ENCODE results near the gene ARL4A.

ARL4A gene

DNA sequence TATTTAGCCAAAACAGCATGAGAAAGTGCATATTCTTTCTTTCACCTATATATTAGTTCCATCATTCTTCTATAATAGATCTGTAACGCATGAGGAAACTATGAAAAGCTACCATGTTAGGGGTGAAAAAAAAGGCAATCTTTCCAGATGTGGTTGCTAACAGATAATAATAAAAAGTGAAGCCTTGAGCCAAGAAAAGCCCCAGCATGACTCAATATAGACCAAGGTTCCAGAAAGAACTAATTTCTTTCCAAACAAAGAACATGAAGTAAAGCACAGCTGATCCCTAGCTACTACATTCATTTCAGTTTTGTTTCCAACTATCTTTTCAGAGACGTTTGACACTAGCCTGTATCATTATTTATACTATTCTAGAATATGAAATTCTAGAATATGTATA lies 16.4 kb downstream of the ARL4A start:
- no peak for DNase-seq

DNA sequence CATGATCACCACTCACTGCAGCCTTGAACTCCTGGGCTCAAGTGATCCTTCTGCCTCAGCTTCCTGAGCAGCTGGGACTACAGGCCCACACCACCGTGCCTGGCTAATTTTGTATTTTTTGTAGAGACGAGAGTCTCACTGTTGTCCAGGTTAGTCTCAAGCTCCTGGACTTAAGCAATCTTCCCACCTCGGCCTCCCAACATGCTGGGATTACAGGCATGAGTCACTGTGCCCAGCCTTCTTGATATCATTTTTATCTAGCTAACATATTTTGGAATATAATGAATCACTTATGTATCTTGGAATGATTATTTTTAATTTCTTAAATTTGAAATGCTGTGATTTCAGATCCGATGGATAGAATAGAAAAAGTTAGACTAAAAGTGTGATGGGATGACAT lies 18.4 kb downstream of the ARL4A start:
- no peak for DNase-seq

DNA sequence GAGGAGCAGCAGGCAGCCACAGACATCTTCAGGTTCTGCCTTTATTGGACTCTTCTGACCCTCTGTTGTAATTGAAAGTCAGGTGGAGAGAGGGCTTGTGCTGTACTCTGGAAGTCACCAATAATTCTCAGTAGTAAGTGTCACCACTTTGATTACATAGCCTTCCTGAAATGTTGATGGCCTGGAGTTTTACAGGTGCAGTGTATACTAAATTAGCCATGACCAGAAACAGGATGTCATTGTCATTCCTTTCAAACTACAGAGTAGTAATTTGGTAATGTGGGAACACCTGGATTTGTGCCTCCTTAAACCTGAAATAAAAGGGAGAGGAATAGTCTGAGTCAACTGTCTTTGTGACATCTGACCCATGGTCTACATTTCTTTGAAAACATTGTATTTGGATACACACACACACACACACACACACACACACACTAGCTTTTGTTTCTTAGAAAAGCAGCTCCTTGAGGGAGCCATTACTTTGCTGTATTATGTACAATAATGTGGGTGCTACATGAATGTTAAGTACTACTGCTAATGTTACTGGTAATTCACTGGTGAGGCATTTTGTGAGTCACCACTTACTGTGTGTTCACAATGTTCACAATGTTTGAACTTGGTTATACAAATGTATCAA lies 19.6 kb downstream of the ARL4A start:
- no peak for DNase-seq

DNA sequence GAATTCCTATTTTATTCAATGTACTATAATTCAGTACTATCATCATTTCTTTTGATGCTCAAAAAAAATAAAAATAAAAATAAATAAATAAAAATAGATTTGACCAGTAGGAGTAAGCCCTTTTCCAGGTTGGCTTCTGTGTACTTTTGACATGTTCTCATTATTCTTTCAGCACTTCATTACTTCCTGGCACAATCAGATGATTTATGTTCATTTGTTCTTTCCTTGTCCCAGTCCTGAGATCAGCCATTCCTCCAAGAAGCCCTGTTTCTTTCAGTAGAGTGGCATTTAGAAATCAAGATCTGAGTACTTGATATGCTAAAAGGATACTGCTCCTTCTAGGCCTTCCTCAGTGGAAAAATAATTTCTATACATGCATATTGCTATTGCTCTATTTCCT lies 20.9 kb downstream of the ARL4A start:
- DNase-seq: no peak

DNA sequence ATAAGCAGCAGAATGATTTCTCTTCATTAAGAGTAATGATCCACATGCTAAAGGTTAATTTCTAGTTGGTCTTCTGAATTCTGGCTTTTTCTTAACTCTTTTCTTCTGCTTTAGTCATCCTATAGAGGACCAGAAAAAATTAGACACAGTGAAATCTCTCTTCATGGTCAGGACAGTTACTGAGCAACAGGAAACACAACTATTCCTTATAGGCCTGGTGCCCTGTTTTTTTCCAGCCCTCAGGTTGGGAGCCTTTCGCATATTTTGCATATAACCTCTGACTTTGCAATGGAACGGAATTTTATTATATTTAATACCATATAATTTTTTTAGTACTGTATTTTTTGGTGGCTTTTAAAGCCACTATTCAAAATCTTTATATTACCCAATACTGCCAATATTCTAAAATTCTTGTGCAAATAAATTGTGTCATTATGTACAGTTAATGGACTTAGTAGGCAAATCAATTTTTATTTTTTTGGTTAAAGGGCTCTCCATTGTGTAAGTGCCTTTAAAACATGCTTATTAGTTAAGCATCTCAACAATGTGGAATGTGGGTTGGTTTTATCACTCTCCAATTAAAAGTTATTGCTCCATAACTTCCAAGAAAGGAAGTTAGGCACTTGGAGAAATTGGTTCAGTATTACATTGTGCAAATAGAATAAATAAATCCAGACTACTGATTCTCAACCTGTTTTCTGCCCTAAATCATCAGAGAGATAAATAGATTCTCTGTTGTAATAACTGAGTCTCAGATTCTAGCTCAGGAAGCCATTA lies 22.5 kb downstream of the ARL4A start:
- no peak for DNase-seq

DNA sequence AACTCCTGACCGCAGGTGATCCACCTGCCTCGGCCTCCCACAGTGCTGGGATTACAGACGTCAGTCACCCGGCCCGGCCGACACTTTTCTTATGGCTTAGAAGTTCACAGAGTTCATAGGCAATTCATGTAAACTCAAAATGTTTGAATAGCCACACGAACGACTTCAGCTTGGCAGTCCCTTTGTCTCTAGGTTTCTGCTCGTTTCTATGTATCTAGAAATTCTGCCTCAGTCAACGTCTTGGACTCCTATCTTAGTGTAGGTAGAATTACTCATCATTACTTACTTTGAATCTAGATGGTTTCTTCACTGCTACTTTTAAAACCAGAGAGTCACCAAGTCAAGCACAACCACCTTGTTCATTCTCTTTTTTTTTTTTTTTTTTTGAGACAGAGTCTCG lies 23.7 kb downstream of the ARL4A start:
- DNase-seq: no peak

DNA sequence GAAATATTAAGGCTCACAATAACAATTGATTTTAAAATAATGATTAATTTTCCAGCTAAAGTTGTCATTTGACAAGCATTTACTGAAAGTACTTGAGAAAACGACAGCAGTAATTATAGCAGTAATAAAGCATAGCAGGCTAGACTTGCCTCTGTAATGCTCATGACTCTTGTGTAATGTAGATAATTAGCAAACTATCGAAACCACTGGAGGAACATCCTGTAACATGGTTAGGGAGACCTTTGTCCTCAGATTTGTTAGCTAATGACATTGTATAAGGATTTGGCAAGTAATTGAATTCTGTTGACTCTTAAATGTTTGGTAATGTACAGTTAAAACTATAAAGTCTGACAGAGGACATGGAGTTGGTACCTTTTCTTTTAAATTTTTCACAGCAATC lies 24.8 kb downstream of the ARL4A start:
- DNase-seq: no peak

DNA sequence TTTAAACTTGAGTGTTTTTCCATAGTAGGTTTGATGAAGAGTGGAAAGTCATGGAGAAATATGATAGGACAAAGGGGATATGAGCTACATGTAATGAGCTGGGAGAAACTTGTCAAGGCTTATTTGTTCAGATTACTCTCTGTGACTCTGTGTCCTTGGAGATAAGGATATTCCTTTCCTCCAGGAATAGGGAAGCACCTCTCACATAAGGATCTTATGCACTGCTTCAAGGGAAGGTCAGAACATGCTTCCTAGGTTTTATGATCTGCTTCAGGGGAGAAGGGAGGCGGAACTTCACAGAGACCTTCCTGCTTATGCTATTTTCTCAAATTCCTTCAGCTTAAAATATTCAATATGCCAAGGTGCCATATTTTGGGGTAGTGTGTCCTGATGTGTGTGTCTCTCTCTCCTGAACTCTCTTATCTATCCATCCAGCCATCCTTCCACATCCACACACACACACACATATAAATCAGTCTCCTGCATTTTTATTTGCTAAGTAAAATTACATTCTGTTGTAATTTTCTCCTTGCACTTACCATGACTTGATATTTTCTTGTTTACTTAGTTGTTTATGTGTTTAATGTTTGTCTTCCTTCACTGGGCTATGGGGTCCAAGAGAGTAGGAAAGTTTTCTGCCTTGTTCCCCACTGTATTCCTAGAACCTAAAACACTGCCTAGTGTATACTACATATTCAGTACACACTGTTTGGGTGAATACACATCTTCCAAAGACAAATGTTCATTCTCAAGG lies 26.4 kb downstream of the ARL4A start:
- no peak for DNase-seq

DNA sequence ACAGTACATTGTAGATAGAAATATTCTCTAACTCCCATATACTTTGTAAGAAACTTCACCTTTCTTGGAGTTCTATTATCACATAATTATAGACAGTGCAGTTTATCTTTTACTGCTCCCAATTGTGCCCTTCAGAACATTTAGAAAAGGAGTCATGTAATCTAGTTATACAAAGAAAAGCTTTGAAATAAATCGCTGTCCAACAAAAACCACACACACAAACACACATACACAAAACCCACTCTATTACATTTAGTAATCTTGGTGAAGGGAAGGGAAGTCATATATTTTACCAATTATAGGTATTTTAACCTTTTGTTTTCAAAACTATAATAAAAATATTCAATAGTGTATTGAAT lies 26.9 kb downstream of the ARL4A start:
- no peak for DNase-seq

DNA sequence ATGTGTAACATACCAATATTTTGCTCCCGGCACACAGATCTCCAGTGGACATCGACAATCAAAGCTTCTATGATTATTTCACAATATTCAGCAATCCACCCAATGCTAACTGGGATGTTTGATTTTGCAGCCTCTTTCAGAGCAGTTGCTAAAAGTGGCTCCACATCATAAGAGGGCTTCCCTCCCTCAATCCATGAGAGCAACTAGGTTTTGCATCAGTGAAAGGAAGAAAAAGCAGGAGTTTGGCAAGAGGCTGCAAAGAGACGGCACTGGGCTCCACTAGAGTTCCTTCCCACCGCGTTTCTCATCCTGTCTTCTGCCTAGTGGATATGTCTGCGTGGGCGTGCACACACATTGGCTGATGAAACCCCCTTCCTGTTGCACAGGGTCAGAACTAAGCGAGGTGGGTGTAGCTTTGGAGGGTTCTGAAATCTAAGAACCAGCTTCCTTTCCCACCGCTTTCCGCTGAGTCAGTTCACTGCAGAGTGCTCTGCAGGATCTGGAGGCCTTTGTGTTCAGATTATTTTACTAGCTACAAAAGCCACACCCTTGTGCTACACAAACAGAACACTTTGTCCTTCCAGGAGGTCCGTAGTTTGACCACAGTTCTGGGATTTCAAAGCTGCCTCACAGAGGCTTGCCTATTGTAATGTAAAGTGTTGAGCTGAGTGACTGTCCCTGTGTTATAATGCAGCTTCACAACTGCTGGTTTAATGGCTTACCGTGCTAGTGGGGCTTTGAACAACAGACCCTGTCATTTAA lies 28.1 kb downstream of the ARL4A start:
- no peak for DNase-seq

DNA sequence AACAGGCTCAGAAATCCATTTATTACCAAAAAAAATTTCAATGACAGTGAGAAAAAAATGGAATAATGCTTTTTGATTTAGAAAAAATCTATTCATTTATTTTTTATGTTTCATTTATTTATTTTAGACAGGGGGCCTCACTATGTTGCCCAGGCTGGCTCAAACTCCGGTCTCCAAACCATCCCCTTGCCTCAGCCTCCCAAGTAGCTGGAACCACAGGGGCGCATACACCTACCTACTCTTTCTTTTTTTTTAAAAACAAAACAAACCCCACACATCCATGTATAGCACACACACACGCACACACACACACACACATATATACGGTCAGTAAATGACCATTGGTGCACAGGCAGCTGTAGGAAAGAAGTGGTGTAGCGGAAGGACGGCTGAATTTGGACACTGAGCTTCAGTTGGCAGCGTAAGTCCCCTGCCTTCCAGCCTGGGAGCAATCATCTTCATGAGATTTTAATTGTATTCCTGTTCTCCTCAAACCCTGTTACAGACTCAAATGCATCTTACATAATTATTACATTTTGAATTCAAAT lies 28.8 kb downstream of the ARL4A start:
- no peak for DNase-seq

DNA sequence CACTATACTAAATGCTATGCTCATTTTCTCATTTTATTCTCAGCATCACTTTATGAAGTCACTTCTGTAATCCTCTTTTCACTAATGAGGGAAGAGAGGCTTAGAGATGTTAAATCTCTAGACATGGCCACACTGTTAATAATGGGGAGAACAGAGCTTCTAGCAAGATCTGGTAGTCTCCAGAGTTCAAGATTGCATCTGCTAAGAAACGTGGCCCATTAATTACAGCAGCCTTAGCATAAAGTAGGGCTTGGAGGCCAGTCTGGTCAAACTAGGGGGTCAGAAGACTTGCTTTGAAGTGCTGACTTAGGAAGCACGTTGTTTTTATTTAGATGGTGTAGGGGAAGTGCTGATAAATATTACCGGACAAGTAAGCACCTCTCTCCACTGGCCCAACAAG lies 29.3 kb downstream of the ARL4A start:
- no peak for DNase-seq

DNA sequence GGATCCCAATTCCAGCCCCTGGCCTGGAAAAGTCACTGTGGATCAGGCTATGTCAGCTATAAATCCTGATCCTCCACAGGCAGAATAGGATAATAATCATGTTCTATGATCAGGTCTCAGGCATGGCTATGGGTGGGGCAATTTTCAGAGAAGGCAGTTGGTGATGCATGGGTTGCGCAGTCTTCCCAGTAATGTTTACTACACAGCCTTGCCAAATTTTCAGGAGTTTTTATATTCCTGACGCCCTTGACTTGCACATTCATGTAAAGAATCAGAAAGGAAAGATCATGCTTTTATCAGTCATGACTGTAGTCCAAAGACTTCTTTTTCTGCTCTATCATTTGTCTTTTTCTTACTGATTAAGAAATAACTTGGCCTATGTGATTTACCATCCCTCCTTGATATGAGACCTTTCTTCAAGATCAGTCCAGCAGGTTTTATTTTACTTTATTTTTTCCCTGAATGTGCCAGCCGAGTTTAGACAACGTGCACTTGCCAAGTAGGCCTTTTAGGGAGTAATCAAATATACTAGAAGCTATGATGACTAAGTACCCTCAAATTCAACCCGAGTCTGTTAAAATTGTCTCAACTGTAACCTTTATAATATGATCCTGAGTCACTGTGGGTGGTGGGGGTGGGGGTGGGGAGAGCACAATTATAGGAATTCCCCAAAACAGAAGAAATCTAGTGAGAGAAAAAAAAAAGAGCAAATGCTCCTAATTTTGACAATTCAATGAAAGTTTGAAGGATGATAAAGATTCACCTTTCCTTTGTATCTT lies 31.9 kb downstream of the ARL4A start:
- DNase-seq: no peak

DNA sequence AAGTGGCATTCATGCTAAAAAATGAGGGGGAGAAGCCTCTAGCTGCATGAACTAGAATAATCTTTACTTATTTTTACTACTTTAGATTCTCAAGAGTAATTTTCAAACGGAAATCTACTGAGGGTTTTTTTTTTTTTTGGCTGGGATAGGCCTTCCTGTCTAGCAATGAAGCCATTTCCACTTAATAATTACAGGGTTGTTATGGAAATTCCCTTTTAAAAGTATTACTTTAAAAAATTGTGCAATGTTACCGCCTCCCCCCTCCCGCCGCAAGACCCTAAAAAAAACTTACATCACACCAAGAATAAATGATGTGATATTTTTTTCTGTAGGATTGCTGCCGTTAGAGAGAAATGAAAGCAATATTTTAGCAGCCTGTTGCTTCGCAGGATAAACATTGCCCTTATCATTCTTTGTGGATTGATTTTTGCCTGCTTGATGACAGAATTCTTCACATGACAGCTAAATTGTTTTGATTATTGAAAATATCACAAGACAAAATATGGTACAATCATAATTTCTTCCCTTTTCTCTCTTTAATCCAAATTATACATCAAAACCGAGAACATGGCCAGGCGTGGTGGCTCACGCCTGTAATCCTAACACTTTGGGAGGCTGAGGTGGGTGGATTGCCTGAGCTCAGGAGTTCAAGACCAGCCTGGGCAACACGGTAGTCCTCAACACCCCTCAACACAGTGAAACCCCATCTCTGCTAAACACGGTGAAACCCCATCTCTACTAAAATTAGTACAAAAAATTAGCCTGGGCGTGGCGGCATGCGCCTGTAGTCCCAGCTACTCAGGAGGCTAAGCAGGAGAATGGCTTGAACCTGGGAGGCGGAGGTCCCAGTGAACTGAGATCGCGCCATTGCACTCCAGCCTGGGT lies 32.8 kb downstream of the ARL4A start:
- DNase-seq: no peak

DNA sequence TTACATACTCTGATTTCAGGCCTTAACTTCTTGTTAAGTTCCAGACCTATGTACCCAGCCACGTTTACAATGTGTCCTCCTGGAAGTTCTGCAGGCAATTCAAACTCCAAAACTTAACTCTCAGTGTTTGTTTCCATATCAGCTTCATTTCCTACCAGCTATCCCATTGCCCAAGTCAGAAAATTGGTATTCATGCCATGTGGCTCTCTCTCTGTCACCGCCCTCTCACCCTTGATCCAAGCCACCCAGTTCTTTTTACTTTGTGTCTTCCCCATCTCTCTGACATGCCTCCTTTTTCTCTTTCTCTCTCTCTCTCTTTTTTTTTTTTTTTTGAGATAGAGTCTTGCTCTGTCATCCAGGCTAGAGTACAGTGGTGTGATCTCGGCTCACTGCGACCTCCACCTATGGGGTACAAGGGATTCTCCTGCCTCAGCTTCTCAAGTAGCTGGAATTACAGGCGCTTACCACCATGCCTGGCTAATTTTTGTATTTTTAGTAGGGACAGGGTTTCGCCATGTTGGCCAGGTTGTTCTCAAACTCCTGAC lies 33.9 kb downstream of the ARL4A start:
- DNase-seq: no peak

DNA sequence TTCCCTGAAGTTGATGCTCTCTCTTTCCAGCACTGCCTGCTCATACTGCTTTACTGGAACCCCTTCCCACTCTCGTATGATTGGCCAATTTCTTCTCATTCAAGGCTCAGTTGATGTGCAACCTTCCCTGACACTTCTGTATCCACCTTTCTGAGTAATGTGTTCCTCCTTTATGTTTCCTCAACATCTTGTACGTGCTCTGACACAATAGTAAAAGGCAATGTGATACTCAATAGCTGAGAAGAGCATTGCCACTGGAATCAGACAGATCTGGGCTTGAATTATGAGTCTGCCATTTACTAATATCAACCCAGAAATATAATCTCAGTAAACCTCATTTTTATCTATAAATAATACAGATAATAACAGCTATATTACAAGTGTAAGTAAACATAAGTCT lies 34.7 kb downstream of the ARL4A start:
- no peak for DNase-seq

DNA sequence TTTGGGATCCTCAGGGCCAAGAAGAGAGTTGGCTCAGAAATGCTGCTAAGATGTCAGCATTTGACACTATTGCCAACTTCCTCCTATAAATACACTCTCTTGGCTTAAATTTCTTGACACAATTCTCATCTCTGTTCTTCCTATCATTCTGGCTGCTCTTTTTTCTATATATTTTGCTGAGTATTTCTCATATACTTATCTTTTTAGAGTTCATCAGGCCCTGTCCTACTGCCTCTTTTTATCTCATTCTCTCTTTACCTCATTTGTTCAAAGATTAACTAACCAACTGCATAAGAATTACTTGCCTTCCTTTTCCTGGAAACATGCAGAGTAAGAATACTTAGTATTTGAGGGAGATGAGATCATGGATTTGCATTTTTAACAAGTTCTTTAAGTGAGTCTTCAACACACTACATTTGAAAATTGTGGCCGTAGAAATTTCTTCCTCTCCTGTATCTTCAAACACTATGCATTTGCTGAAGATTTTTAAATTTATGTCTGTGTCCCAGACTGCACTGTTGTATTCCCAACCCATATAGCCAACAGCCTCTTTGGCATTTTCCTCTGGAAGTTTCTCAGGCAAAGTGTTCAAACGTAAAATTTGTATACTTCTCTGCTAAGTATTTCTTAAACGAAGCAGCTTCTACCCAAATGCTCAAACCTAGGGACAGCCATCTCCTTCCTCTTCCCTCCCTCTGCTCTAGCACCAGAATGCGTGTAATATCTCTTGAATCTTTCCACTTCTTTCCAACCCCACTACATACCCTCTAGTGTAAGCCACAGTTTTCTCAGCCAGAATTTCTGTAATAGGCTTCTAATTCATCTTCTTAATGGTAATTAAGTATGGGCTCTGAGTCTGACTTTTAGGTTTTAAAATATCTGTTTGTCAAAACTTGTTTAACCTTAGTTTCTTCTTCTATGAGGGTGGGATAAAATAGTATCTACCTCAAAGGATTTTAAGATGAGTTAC lies 35.5 kb downstream of the ARL4A start:
- no peak for DNase-seq

DNA sequence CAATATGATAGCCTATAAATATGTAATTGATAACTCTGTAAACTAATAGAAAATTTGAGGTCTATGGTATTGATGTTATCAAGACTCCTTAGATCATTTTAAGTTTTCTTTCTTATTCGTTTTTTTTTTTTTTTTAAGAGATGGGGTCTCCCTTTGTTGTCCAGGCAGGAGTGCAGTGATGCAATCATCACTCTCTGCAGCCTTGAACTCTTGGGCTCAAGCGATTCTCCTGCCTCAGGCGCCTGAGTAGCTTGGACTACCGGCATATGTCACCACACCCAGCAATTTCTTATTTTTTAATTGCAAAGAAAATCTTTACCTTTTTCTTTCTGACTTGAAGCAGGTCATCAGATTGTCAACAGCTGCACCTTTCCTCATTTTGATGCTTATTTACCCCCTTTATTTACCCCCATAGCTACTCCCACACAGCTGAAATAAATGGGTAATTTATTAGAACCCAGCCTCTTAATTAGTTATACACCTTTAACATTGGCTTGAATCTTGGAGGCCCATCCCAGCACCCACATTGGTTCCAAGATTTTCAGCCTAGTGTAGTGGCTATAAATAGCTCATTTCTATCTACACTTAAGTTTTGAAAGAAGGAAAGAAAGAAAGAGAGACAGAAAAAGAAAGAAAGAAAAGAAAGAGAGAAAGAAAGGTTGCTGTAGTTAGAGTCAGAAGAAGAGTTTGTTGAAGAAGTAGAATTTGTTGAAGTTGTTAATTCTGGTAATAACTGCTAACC lies 38.3 kb downstream of the ARL4A start:
- no peak for DNase-seq

DNA sequence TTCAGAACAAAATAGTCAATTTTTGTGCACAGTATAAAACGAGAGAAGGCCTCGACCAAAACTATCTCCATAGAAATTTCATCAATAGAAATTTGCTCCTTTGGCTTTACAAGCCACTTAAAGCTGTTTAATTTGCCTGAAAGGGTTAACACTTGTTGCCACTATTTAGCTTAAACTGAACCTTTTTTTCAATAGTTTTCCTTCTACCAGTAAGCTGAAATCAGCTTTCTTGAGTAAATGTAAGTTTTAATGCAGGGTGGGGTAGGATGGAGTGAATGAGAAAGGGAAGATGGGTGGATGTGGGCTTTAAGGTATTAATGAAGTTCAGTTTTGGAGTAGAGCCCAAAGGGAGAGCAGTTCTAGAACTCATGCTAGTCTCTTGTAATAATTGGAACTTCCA lies 39.5 kb downstream of the ARL4A start:
- no peak for DNase-seq

All from T-helper 9 cell (primary cell).